ENCODE results near the gene MATN1.

MATN1 gene

GRCh38 chr1:30682396-30683275 is 40.7 kb downstream of the MATN1 start:
- Histone ChIP-seq H3K4me1 (ENCODE audit: insufficient read depth, low read length) (peaks cover 10% of the 10 kb centered on the region), H3K36me3 (ENCODE audit: insufficient read depth, low read length) (no peaks in the 10 kb centered on the region), H3K4me3 (ENCODE audit: low read length) (no peak overlapping the region), H3K27me3 (ENCODE audit: insufficient read depth, low read length) (peaks cover 14% of the 10 kb centered on the region), H3K27ac (ENCODE audit: low read depth, low read length) (no peak overlapping the region), H3K9ac (ENCODE audit: low read depth, low read length) (no peak overlapping the region), H3K9me3 (ENCODE audit: insufficient read depth, low read depth, low read length) (peaks cover 16% of the 10 kb centered on the region)
- WGBS = 90% methylated on average over 8 of the region's 8 CpGs

- H3K27ac ChIP-seq (ENCODE audit: low read depth, low read length) = no peak overlapping the region
- H3K36me3 ChIP-seq (ENCODE audit: insufficient read depth, low read length) = no peaks in the 10 kb centered on the region
- WGBS = 91% methylated on average over 3 of the region's 3 CpGs
- H3K4me1 ChIP-seq (ENCODE audit: insufficient read depth, low read length) = peaks cover 10% of the 10 kb centered on the region
- H3K9ac ChIP-seq (ENCODE audit: low read depth, low read length) = no peak overlapping the region
- H3K4me3 ChIP-seq (ENCODE audit: low read length) = no peak overlapping the region
- H3K27me3 ChIP-seq (ENCODE audit: insufficient read depth, low read length) = peaks cover 14% of the 10 kb centered on the region
- peaks cover 16% of the 10 kb centered on the region for H3K9me3 ChIP-seq (ENCODE audit: insufficient read depth, low read depth, low read length)
Observed at GRCh38 chr1:30681782-30682181, 41.6 kb downstream of the MATN1 start.

GRCh38 chr1:30680879-30681278 is 42.5 kb downstream of the MATN1 start:
- 90% methylated on average over 7 of the region's 7 CpGs for WGBS
- H3K4me3 ChIP-seq (ENCODE audit: low read length) = no peak overlapping the region
- no peak overlapping the region for H3K9ac ChIP-seq (ENCODE audit: low read depth, low read length)
- H3K4me1 ChIP-seq (ENCODE audit: insufficient read depth, low read length) = peaks cover 2% of the 10 kb centered on the region; the same call in 1 of the 2 replicates
- peaks cover 14% of the 10 kb centered on the region for H3K27me3 ChIP-seq (ENCODE audit: insufficient read depth, low read length)
- H3K9me3 ChIP-seq (ENCODE audit: insufficient read depth, low read depth, low read length) = peaks cover 16% of the 10 kb centered on the region
- H3K27ac ChIP-seq (ENCODE audit: low read depth, low read length) = no peak overlapping the region
- no peaks in the 10 kb centered on the region for H3K36me3 ChIP-seq (ENCODE audit: insufficient read depth, low read length)

- Histone ChIP-seq H3K36me3 (ENCODE audit: insufficient read depth, low read length) (no peaks in the 10 kb centered on the region), H3K9ac (ENCODE audit: low read depth, low read length) (no peak overlapping the region), H3K4me3 (ENCODE audit: low read length) (no peak overlapping the region), H3K4me1 (ENCODE audit: insufficient read depth, low read length) (no peaks in the 10 kb centered on the region), H3K27ac (ENCODE audit: low read depth, low read length) (no peak overlapping the region), H3K27me3 (ENCODE audit: insufficient read depth, low read length) (peaks cover 14% of the 10 kb centered on the region), H3K9me3 (ENCODE audit: insufficient read depth, low read depth, low read length) (peaks cover 16% of the 10 kb centered on the region)
- 94% methylated on average over 7 of the region's 7 CpGs for WGBS
Observed at GRCh38 chr1:30680429-30680828, 43.0 kb downstream of the MATN1 start.

- no peaks in the 10 kb centered on the region for H3K36me3 ChIP-seq (ENCODE audit: insufficient read depth, low read length)
Observed at GRCh38 chr1:30679976-30680305, 43.4 kb downstream of the MATN1 start.

GRCh38 chr1:30679201-30679975 is 44.0 kb downstream of the MATN1 start:
- H3K36me3 ChIP-seq (ENCODE audit: insufficient read depth, low read length) = no peaks in the 10 kb centered on the region
- H3K27ac ChIP-seq (ENCODE audit: low read depth, low read length) = no peak overlapping the region
- no peak overlapping the region for H3K4me3 ChIP-seq (ENCODE audit: low read length)
- H3K27me3 ChIP-seq (ENCODE audit: insufficient read depth, low read length) = peaks cover 10% of the 10 kb centered on the region
- peaks cover 16% of the 10 kb centered on the region for H3K9me3 ChIP-seq (ENCODE audit: insufficient read depth, low read depth, low read length)
- no peaks in the 10 kb centered on the region for H3K4me1 ChIP-seq (ENCODE audit: insufficient read depth, low read length)
- WGBS = 96% methylated on average over 2 of the region's 2 CpGs
- no peak overlapping the region for H3K9ac ChIP-seq (ENCODE audit: low read depth, low read length)

More at GRCh38 chr1:30679976-30680305, 43.4 kb downstream of the MATN1 start:
- peaks cover 16% of the 10 kb centered on the region for H3K9me3 ChIP-seq (ENCODE audit: insufficient read depth, low read depth, low read length)
- 88% methylated on average over 2 of the region's 2 CpGs for whole genome bisulfite sequencing
- no peak overlapping the region for H3K27ac ChIP-seq (ENCODE audit: low read depth, low read length)
- no peaks in the 10 kb centered on the region for H3K4me1 ChIP-seq (ENCODE audit: insufficient read depth, low read length)
- peaks cover 14% of the 10 kb centered on the region for H3K27me3 ChIP-seq (ENCODE audit: insufficient read depth, low read length)
- no peak overlapping the region for H3K4me3 ChIP-seq (ENCODE audit: low read length)
- no peak overlapping the region for H3K9ac ChIP-seq (ENCODE audit: low read depth, low read length)

- no peak overlapping the region for H3K27ac ChIP-seq (ENCODE audit: low read depth, low read length)
- WGBS = 72% methylated on average over 3 of the region's 3 CpGs
- H3K9me3 ChIP-seq (ENCODE audit: insufficient read depth, low read depth, low read length) = peaks cover 26% of the 10 kb centered on the region
- no peaks in the 10 kb centered on the region for H3K36me3 ChIP-seq (ENCODE audit: insufficient read depth, low read length)
- no peaks in the 10 kb centered on the region for H3K27me3 ChIP-seq (ENCODE audit: insufficient read depth, low read length)
- H3K4me3 ChIP-seq (ENCODE audit: low read length) = no peak overlapping the region
- H3K4me1 ChIP-seq (ENCODE audit: insufficient read depth, low read length) = no peaks in the 10 kb centered on the region
- H3K9ac ChIP-seq (ENCODE audit: low read depth, low read length) = no peak overlapping the region
Observed at GRCh38 chr1:30678209-30678608, 45.2 kb downstream of the MATN1 start.

GRCh38 chr1:30677471-30677870 is 45.9 kb downstream of the MATN1 start:
- Histone ChIP-seq H3K27me3 (ENCODE audit: insufficient read depth, low read length) (no peaks in the 10 kb centered on the region), H3K4me1 (ENCODE audit: insufficient read depth, low read length) (no peaks in the 10 kb centered on the region), H3K27ac (ENCODE audit: low read depth, low read length) (no peak overlapping the region), H3K9ac (ENCODE audit: low read depth, low read length) (no peak overlapping the region), H3K9me3 (ENCODE audit: insufficient read depth, low read depth, low read length) (peaks cover 26% of the 10 kb centered on the region), H3K36me3 (ENCODE audit: insufficient read depth, low read length) (no peaks in the 10 kb centered on the region), H3K4me3 (ENCODE audit: low read length) (no peak overlapping the region)
- WGBS = 86% methylated on average over 2 of the region's 2 CpGs

- no peaks in the 10 kb centered on the region for H3K4me1 ChIP-seq (ENCODE audit: insufficient read depth, low read length)
- no peak overlapping the region for H3K9ac ChIP-seq (ENCODE audit: low read depth, low read length)
- no peaks in the 10 kb centered on the region for H3K36me3 ChIP-seq (ENCODE audit: insufficient read depth, low read length)
- no peak overlapping the region for H3K4me3 ChIP-seq (ENCODE audit: low read length)
- WGBS = 92% methylated on average over 2 of the region's 2 CpGs
- peaks cover 25% of the 10 kb centered on the region for H3K9me3 ChIP-seq (ENCODE audit: insufficient read depth, low read depth, low read length)
- no peak overlapping the region for H3K27ac ChIP-seq (ENCODE audit: low read depth, low read length)
- no peaks in the 10 kb centered on the region for H3K27me3 ChIP-seq (ENCODE audit: insufficient read depth, low read length)
Observed at GRCh38 chr1:30675761-30676160, 47.6 kb downstream of the MATN1 start.

GRCh38 chr1:30675289-30675688 is 48.1 kb downstream of the MATN1 start:
- H3K27ac ChIP-seq (ENCODE audit: low read depth, low read length) = no peak overlapping the region
- no peaks in the 10 kb centered on the region for H3K36me3 ChIP-seq (ENCODE audit: insufficient read depth, low read length)
- 92% methylated on average over 2 of the region's 2 CpGs for WGBS
- H3K9ac ChIP-seq (ENCODE audit: low read depth, low read length) = no peak overlapping the region
- no peaks in the 10 kb centered on the region for H3K27me3 ChIP-seq (ENCODE audit: insufficient read depth, low read length)
- no peak overlapping the region for H3K4me3 ChIP-seq (ENCODE audit: low read length)
- H3K4me1 ChIP-seq (ENCODE audit: insufficient read depth, low read length) = no peaks in the 10 kb centered on the region
- peaks cover 22% of the 10 kb centered on the region for H3K9me3 ChIP-seq (ENCODE audit: insufficient read depth, low read depth, low read length)

GRCh38 chr1:30673395-30673794 is 50.0 kb downstream of the MATN1 start:
- Histone ChIP-seq H3K9ac (ENCODE audit: low read depth, low read length) (no peak overlapping the region), H3K4me3 (ENCODE audit: low read length) (no peak overlapping the region), H3K36me3 (ENCODE audit: insufficient read depth, low read length) (no peaks in the 10 kb centered on the region), H3K27ac (ENCODE audit: low read depth, low read length) (no peak overlapping the region), H3K27me3 (ENCODE audit: insufficient read depth, low read length) (no peaks in the 10 kb centered on the region), H3K9me3 (ENCODE audit: insufficient read depth, low read depth, low read length) (peaks cover 9% of the 10 kb centered on the region; the same call in 1 of the 2 replicates), H3K4me1 (ENCODE audit: insufficient read depth, low read length) (no peaks in the 10 kb centered on the region)
- WGBS = 90% methylated on average over 2 of the region's 3 CpGs

Measured in HUES64 (cell line).